SJSA1 (cell line): ENCODE measurements around the gene NRXN3. TPM values are rescaled to one million over a fixed set of nuclear protein-coding genes. Genes with fewer than 3 reads are reported as not detected.

Experiments used
- DNase-seq, 2 experiments: peaks; one replicate each; pipeline ENCODE4 v3.0.0-alpha.2; 2015 to 2020; ENCODE audit warnings: low spot score in 2 of 2, low read depth in 1 of 2
- H3K27ac ChIP-seq: fragments of 250-450 bp; sonication (Bioruptor Pico); 2 replicates; pipeline ENCODE4 v1.5.1; 2020; ENCODE audit warnings: mild to moderate bottlenecking, moderate library complexity
- H3K27me3 ChIP-seq: fragments of 250-450 bp; sonication (Bioruptor Pico); replicated peaks from 2 replicates; pipeline ENCODE4 v1.5.1; 2020; ENCODE audit warnings: mild to moderate bottlenecking, moderate library complexity
- H3K36me3 ChIP-seq: fragments of 250-450 bp; sonication (Bioruptor Pico); 2 replicates; pipeline ENCODE4 v1.5.1; 2020; ENCODE audit warnings: mild to moderate bottlenecking
- H3K4me1 ChIP-seq: fragments of 250-450 bp; sonication (Bioruptor Pico); replicated peaks from 2 replicates; pipeline ENCODE4 v1.6.1; 2021; ENCODE audit warnings: mild to moderate bottlenecking
- H3K4me3 ChIP-seq: fragments of 250-450 bp; sonication (Bioruptor Pico); 2 replicates; pipeline ENCODE4 v1.5.1; 2020; ENCODE audit warnings: mild to moderate bottlenecking
- H3K9me3 ChIP-seq: fragments of 250-450 bp; sonication (Bioruptor Pico); replicated peaks from 2 replicates; pipeline ENCODE4 v1.5.1; 2020; ENCODE audit warnings: mild to moderate bottlenecking
- total RNA-seq: library from RNA; depleted of rRNA; stranded (reverse); fragments of >200 nt; shearing (Covaris generic); gene quantifications from 2 replicates; pipeline ENCODE4 v1.2.3, GENCODE V29; 2014

NRXN3 gene
- total RNA-seq, 1 experiment from 2014 or later, result 1.0 TPM

DNA sequence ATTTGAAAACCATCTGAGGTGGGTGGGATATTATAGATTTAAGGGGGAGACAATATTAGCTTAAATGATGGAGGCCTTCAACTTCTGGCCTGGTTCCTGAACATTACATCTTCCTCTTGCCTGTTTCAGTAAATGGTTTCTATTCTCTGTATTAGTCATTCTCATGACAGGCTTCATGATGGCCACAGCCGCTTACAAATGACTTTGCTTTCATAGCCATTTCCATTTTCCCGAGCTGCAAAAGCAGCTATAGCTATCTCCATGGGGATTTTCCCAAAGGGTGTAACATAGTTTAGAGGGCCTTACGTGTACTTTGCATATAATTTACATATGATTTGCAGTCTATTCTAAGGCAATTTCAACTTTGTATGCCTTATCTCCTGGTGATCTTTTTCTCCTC is 121.8 kb downstream of the NRXN3 start:
- H3K4me3 ChIP-seq, result no peak overlapping the region
- H3K27ac ChIP-seq, result no peak overlapping the region
- no peaks in the 10 kb centered on the region for H3K36me3 ChIP-seq
- no peaks in the 10 kb centered on the region for H3K9me3 ChIP-seq
- H3K27me3 ChIP-seq, result no peaks in the 10 kb centered on the region
- no peaks in the 10 kb centered on the region for H3K4me1 ChIP-seq
- no peak for DNase-seq

DNA sequence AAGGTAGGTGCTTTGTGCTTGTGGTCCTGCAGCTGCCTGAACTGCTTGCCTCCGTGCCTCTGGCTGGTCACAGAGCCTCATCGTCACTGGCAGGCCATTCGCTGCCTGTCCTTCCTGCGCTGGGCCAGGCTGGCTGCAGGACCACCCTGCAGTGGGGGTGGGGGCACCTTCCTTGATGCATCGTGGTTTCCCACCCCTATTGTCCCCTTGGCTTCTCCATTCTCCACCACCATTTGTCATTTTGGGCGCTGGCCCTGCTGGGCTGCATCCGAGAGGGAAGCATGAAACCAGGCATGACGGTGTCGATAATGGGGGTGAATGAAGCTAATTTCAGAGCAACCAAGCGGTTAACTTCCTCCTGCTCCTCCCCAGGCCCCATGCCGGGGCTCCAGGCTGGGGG is 127.7 kb downstream of the NRXN3 start:
- Histone ChIP-seq H3K36me3 (no peaks in the 10 kb centered on the region), H3K27me3 (no peaks in the 10 kb centered on the region)
- no peak for DNase-seq

DNA sequence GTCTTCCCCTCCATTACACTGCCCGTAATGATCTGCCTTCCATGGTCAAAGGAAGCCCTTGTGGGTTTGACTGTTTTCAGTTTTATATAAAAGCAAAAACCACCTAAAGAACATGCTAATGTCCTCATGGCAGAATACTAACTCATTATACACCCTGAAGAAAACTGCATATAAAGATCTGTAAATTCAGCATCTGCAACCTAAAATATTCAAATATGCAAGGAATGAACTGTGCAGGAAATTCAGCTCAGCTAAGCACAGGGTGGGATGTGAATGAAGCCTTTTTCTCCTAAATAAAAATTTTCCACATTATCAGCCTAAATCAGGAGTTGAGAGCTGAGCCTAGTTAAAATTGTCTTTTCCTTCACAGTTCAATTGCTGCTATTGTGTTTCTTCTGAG is 128.1 kb downstream of the NRXN3 start:
- no peak overlapping the region for H3K4me3 ChIP-seq
- H3K4me1 ChIP-seq, result no peaks in the 10 kb centered on the region
- no peaks in the 10 kb centered on the region for H3K36me3 ChIP-seq
- no peaks in the 10 kb centered on the region for H3K27me3 ChIP-seq
- no peak for DNase-seq
- no peaks in the 10 kb centered on the region for H3K9me3 ChIP-seq
- no peak overlapping the region for H3K27ac ChIP-seq

More for the DNA sequence above, 127.7 kb downstream of the NRXN3 start:
- Histone ChIP-seq H3K4me3 (no peak overlapping the region), H3K4me1 (no peaks in the 10 kb centered on the region), H3K27ac (no peak overlapping the region), H3K9me3 (no peaks in the 10 kb centered on the region)

DNA sequence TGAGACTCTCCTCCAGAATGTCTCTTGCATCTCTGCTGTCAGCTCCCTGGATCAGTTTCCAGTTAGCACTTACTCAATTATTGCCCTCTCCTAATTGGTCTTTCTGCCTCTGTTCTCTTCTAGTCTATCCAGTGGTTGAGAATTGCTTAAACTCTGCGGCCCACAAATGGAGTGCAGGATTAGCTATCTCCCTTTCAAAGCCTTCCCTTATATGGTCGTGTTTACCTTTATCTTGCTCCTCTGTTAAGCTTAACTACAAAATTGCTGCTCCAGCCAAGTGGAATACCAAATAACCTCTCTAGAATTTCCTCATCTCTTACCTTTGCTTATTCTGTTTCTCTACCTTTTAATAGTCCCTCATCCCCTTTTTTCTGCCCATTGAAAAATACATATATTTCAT is 132.7 kb downstream of the NRXN3 start:
- H3K27ac ChIP-seq, result no peak overlapping the region
- no peak overlapping the region for H3K4me3 ChIP-seq
- H3K4me1 ChIP-seq, result no peaks in the 10 kb centered on the region
- H3K36me3 ChIP-seq, result no peaks in the 10 kb centered on the region
- no peaks in the 10 kb centered on the region for H3K9me3 ChIP-seq
- no peaks in the 10 kb centered on the region for H3K27me3 ChIP-seq
- no peak for DNase-seq

DNA sequence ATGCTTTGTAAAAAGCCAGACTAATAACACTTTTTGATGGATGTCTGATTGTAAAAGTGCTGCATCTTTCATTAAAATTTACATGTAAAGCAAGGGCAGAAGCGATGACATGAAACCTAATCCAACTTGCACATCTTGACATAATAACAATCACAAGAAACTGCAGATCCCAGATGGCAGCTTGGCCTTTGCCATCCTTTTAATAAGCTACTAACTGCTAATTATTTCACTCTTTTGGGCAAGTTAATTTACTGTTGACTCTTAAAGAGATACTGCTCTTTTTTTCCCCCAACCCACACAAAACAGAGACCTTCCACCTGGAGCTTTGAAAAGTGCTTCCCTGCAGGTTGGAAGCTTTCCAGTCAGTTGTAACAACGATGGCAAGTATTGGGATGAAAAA is 137.5 kb downstream of the NRXN3 start:
- Histone ChIP-seq H3K9me3 (no peaks in the 10 kb centered on the region), H3K4me3 (no peak overlapping the region), H3K36me3 (no peaks in the 10 kb centered on the region), H3K4me1 (no peaks in the 10 kb centered on the region), H3K27me3 (no peaks in the 10 kb centered on the region), H3K27ac (no peak overlapping the region)
- DNase-seq, result no peak

DNA sequence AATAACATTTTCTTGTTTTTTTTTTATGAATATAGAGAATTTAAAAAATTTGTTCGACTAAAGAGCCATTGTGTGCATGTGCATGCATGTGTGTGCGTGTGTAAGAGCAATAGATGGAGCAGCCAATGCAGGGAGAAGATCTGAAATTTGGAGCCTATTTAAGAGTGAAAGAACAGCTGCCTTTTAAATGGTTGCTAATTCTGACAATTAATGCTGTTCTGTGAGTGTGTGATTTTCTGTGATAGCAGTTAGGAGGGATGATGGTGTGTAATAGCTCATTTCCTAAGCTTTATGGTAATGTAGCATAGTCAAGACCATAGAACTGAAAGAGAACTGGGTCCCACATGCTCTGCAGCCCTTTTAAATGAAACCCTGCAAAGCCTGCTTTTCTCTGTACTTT is 137.9 kb downstream of the NRXN3 start:
- H3K4me1 ChIP-seq, result no peaks in the 10 kb centered on the region
- no peaks in the 10 kb centered on the region for H3K27me3 ChIP-seq
- H3K27ac ChIP-seq, result no peak overlapping the region
- no peaks in the 10 kb centered on the region for H3K36me3 ChIP-seq
- no peak overlapping the region for H3K4me3 ChIP-seq
- no peaks in the 10 kb centered on the region for H3K9me3 ChIP-seq
- DNase-seq, result no peak

DNA sequence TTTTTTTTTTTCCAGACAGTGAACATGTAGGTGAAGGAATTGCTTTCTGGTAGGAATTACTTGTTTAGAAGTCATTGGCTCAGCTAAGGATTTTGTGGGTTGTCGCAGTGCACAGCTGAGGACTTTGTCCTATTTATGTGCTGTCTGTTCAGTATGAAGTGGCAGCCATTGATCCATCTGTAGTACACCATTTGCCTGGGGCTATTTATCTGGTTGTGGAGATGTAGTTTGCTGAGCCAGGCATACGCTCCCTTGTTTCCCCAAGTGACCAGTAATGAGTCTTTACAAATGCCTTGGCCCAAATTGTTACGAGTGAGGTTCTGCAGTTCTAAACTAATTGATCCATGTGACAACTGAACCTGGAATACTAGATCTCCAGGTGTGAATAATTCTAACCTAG is 140.1 kb downstream of the NRXN3 start:
- no peak overlapping the region for H3K27ac ChIP-seq
- H3K9me3 ChIP-seq, result no peaks in the 10 kb centered on the region
- H3K4me3 ChIP-seq, result no peak overlapping the region
- H3K27me3 ChIP-seq, result no peaks in the 10 kb centered on the region
- H3K4me1 ChIP-seq, result no peaks in the 10 kb centered on the region
- DNase-seq, result no peak
- H3K36me3 ChIP-seq, result no peaks in the 10 kb centered on the region

DNA sequence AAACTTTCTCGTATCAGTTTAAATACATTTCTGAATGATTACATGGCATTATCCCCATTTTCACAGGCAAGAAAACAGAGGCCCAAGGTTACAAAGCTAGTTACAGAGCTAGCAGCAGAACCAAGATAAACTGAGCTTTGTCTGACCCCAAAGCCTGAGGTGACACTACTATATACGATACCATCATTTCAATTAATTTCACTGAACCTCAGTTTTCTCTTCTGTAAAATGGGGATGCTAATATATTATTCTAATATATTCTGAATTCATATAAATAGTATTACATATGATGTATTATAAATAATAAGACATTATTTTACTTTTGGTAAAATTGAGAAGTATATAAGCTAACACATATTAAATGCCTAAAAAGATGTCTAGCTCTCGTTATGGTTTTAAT is 143.3 kb downstream of the NRXN3 start:
- H3K4me1 ChIP-seq, result no peaks in the 10 kb centered on the region
- no peaks in the 10 kb centered on the region for H3K27me3 ChIP-seq
- DNase-seq, result no peak
- no peaks in the 10 kb centered on the region for H3K9me3 ChIP-seq
- H3K4me3 ChIP-seq, result no peak overlapping the region
- no peak overlapping the region for H3K27ac ChIP-seq
- no peaks in the 10 kb centered on the region for H3K36me3 ChIP-seq

DNA sequence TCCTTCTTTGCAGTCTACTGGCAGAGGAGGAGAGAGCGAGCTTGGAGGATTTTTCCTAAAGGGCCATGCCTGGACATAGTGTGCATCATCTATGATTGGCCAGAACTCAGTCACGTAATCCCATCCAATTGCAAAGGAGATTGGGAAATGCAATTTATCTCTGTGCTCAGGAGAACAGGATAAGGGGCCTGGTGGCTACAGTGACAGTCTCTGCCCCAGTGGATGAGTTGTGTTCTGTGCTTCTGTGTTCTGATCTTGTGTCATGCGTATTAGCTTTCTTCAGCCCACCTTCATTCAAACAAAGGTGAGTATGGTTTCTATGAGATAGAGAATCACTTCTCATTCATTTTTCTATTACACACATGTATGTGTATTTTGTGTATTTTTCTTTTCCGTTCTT is 144.3 kb downstream of the NRXN3 start:
- no peak overlapping the region for H3K27ac ChIP-seq
- H3K36me3 ChIP-seq, result no peaks in the 10 kb centered on the region
- H3K4me3 ChIP-seq, result no peak overlapping the region
- no peaks in the 10 kb centered on the region for H3K27me3 ChIP-seq
- no peaks in the 10 kb centered on the region for H3K9me3 ChIP-seq
- H3K4me1 ChIP-seq, result no peaks in the 10 kb centered on the region
- no peak for DNase-seq

DNA sequence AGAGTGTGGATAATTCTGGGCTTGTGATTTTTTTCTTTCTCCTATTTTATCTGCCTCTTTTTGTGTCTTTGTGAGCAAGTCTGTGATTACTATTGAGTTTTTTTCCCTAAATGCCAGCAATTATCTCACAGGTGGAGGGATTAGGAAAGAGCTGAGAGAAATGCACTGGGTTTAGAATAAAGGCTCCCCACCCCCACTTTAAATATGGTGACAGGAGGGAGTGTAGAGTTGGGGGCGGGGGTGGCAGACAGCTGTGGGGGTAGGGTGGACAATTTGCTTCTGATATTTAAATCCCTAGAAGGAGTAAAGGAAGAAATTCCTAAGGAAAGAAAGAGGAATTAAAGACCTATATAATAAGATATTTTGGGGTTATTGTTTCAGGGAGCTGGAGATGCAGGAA is 145.9 kb downstream of the NRXN3 start:
- no peaks in the 10 kb centered on the region for H3K36me3 ChIP-seq
- no peaks in the 10 kb centered on the region for H3K27me3 ChIP-seq
- no peak overlapping the region for H3K4me3 ChIP-seq
- no peak for DNase-seq
- no peaks in the 10 kb centered on the region for H3K9me3 ChIP-seq
- H3K4me1 ChIP-seq, result no peaks in the 10 kb centered on the region
- H3K27ac ChIP-seq, result no peak overlapping the region

DNA sequence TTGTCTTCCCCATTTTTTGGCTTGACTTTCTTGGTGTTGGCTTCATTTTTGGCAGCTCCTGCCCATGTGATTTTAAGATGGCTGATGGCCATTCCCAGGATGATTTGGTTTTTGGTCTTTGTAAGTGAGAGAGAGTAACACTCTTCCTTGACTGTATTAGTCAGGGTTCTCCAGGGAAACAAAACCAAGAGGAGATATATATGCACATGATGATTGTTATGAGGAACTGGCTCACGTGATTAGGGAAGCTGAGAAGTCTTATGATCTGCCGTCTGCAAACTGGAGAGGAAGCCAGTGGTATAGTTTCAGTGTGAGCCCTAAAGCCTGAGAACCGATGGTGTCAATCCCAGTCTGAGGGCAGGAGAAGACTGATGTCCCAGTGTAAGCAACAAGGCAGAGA is 146.6 kb downstream of the NRXN3 start:
- no peak overlapping the region for H3K4me3 ChIP-seq
- no peaks in the 10 kb centered on the region for H3K9me3 ChIP-seq
- no peak for DNase-seq
- H3K27me3 ChIP-seq, result no peaks in the 10 kb centered on the region
- H3K27ac ChIP-seq, result no peak overlapping the region
- no peaks in the 10 kb centered on the region for H3K36me3 ChIP-seq
- no peaks in the 10 kb centered on the region for H3K4me1 ChIP-seq

DNA sequence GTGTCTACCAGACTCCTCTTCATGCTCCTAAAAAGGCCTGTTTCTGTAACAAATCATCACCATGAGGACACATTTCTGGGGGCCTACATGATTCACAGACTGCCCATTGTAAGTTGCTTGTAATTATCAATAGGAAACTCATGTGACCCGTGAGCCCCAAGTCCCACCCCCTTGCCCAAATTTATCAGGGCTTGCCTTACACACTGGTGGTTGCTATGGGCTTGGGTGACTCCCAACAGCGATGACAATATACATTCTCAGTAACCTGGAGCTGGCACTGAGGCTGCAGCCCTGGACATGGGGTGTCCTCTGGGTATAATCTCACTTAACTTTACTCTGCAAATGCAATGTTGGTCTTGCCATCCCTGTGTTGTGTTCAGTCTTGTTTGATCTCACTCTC is 149.2 kb downstream of the NRXN3 start:
- Histone ChIP-seq H3K4me1 (no peaks in the 10 kb centered on the region), H3K27me3 (no peaks in the 10 kb centered on the region), H3K27ac (no peak overlapping the region), H3K9me3 (no peaks in the 10 kb centered on the region), H3K36me3 (no peaks in the 10 kb centered on the region), H3K4me3 (no peak overlapping the region)
- no peak for DNase-seq

DNA sequence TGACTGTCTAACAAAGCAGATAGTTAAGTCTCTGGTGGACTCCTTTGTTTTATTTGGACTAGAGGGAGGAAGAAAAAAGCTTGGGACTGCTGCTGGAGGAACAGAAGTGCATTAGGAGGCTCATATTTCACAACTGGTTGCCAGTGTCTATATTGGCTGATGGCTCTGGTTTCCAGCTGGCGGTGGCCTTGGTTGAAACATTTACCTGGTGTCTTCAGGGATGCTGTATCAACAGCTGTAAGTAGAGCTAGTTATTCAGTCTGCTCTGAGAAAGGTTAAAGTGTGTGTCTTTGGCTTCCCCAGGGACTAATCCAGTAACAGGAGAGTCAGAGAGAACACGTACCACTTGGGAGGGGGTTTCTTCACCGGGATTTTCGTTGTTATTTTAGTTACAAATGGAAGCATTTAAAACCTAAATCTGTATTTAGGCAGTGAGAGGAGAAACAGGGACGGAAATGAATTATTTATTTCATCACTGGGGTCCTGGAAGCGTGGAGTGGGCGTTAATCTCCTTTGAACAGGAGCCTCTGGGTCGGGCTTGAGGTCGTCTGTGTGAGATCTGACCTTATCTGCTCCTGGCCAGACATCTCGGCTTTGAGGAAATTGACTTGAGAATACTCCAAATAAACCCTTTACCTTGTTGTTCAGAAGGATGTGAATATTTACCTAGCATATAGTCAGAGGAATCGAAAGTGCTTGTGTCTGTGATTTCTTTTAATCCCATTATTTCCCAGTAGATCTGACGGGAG is 149.9 kb downstream of the NRXN3 start:
- Histone ChIP-seq H3K27ac (no peak overlapping the region), H3K4me1 (no peaks in the 10 kb centered on the region), H3K9me3 (no peaks in the 10 kb centered on the region), H3K27me3 (no peaks in the 10 kb centered on the region), H3K36me3 (no peaks in the 10 kb centered on the region), H3K4me3 (no peak overlapping the region)
- no peak for DNase-seq

DNA sequence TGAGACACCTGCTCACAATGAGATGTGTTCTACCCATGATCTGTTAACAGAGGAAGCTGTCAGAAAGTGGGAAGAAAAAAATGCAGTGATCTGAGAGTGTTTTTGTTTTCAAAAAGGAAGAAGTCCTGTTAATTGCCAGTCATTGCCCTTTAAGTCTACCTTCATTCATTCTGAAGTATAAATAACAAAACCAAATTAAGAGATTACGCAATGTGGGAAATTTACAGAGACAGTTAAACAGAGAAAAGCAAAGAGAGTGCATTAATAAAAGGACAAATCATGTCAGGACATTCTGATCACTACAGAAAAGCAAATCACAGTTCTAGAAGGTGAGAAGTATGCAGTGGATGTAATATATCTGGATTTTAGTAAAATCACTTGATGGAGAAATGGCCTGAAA is 154.2 kb downstream of the NRXN3 start:
- no peak overlapping the region for H3K4me3 ChIP-seq
- no peaks in the 10 kb centered on the region for H3K9me3 ChIP-seq
- H3K4me1 ChIP-seq, result 0 out of 2 replicates have a peak, but pooled peaks cover 5% of the 10 kb centered on the region
- no peak overlapping the region for H3K27ac ChIP-seq
- no peak for DNase-seq
- H3K36me3 ChIP-seq, result no peaks in the 10 kb centered on the region
- H3K27me3 ChIP-seq, result no peaks in the 10 kb centered on the region

DNA sequence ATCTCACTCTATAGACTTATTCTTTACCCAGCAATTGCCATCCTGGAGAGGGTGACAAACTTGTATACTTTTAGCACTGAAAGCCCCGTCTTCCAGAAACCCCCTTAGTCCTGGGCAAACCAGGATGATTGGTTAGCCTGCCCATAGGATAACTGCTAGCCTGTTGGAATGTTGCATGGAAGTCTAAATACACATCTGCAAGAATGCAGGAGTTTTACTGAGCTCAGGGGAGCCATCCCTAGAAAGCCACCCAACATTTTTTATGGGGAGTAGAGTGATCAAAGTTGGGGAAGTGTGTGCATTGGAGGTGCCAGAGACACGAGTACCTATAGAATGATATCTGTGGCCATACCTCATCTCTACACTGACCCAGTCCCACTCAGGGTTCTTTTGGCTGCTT is 155.7 kb downstream of the NRXN3 start:
- no peak for DNase-seq
- Histone ChIP-seq H3K4me3 (no peak overlapping the region), H3K4me1 (0 out of 2 replicates have a peak, but pooled peaks cover 5% of the 10 kb centered on the region), H3K27me3 (no peaks in the 10 kb centered on the region), H3K9me3 (no peaks in the 10 kb centered on the region), H3K36me3 (no peaks in the 10 kb centered on the region), H3K27ac (no peak overlapping the region)
